Measurements from ENCODE around the gene GARRE1. TPM values are rescaled to one million over a fixed set of nuclear protein-coding genes. Genes with fewer than 3 reads are reported as not detected.
A peak's percentile ranks its signal among the peaks of the same experiment; 100 is the strongest.

GARRE1 gene
- total and polyA plus RNA-seq, 2 experiments from 2014 or later: 7.9 to 28.6 TPM

DNA sequence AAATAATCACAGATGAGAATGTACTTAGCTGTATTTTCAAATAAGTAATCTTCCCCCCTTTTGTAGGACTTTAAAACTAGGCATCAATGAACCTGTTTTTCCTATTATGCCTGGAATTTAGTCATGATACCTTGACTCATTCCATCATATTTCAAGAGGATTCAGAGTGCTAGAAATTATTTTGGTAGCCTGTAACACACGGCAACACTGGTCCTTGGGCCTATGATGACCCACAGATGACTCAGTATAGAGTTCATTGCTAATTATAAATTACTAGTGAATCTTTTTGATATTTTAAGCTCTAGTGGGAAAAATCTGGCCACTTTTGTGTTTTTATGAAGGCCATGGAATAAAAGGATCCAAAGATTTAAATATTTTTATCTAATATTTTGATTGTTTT lies 26.0 kb upstream of the GARRE1 start:
- Histone ChIP-seq H3K36me3 (peaks cover 66% of the 10 kb centered on the region), H3K27me3 (no peaks in the 10 kb centered on the region), H3K27ac (no peak overlapping the region), H3K9me3 (ENCODE audit: low read depth) (no peaks in the 10 kb centered on the region), H3K4me3 (no peak overlapping the region), H3K4me1 (ENCODE audit: low read depth) (no peaks in the 10 kb centered on the region)
- DNase-seq (ENCODE audit: low read depth in 1 of 2, low spot score in 1 of 2): no peak
- no peak for TF ChIP-seq CTCF (IDR thresholded peaks at IDR 0.05; ENCODE audit: low read depth, low read length)

- Histone ChIP-seq H3K4me1 (ENCODE audit: low read depth) (no peaks in the 10 kb centered on the region), H3K27ac (peak overlapping the region; percentile 10), H3K36me3 (peaks cover 62% of the 10 kb centered on the region), H3K4me3 (no peak overlapping the region), H3K27me3 (no peaks in the 10 kb centered on the region), H3K9me3 (ENCODE audit: low read depth) (no peaks in the 10 kb centered on the region)
- no peak for TF ChIP-seq CTCF (IDR thresholded peaks at IDR 0.05; ENCODE audit: low read depth, low read length)
- no peak for DNase-seq (ENCODE audit: low read depth in 1 of 2, low spot score in 1 of 2)
Observed at GRCh38 chr19:34228762-34229161, 25.6 kb upstream of the GARRE1 start.

- no peaks in the 10 kb centered on the region for H3K4me1 ChIP-seq (ENCODE audit: low read depth)
- no peaks in the 10 kb centered on the region for H3K9me3 ChIP-seq (ENCODE audit: low read depth)
- no peak for DNase-seq (ENCODE audit: low read depth in 1 of 2, low spot score in 1 of 2)
- H3K27me3 ChIP-seq: no peaks in the 10 kb centered on the region
- H3K4me3 ChIP-seq: no peak overlapping the region
- no peak for TF ChIP-seq CTCF (IDR thresholded peaks at IDR 0.05; ENCODE audit: low read depth, low read length)
- peaks cover 53% of the 10 kb centered on the region for H3K36me3 ChIP-seq
- H3K27ac ChIP-seq: no peak overlapping the region
Observed at GRCh38 chr19:34229721-34230120, 24.6 kb upstream of the GARRE1 start.

DNA sequence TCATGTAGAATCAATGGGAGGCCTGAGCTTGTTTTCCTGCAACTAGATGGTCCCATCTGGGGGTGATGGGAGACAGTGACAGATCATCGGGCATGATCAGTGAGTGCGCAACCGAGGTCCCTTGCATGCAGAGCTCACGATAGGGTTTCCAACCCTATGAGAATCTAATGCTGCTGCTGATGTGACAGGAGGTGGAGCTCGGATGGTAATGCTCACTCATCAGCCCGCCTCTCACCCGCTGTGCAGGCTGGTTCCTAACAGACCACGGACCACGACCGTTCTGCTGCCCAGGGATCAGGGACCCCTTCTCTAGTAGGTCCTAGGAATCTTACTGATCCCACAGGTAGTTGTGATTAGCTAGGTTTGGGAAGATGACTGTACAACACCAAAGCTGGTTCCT lies 23.5 kb upstream of the GARRE1 start:
- DNase-seq (ENCODE audit: low read depth in 1 of 2, low spot score in 1 of 2): no peak
- H3K36me3 ChIP-seq: peaks cover 42% of the 10 kb centered on the region
- no peak overlapping the region for H3K4me3 ChIP-seq
- TF ChIP-seq CTCF (IDR thresholded peaks at IDR 0.05; ENCODE audit: low read depth, low read length): no peak
- H3K27ac ChIP-seq: no peak overlapping the region
- no peaks in the 10 kb centered on the region for H3K4me1 ChIP-seq (ENCODE audit: low read depth)
- no peaks in the 10 kb centered on the region for H3K9me3 ChIP-seq (ENCODE audit: low read depth)
- H3K27me3 ChIP-seq: no peaks in the 10 kb centered on the region

- TF ChIP-seq CTCF (IDR thresholded peaks at IDR 0.05; ENCODE audit: low read depth, low read length): no peak
- Histone ChIP-seq H3K4me1 (ENCODE audit: low read depth) (no peaks in the 10 kb centered on the region), H3K36me3 (peaks cover 37% of the 10 kb centered on the region), H3K9me3 (ENCODE audit: low read depth) (no peaks in the 10 kb centered on the region), H3K27me3 (no peaks in the 10 kb centered on the region), H3K27ac (no peak overlapping the region), H3K4me3 (no peak overlapping the region)
- no peak for DNase-seq (ENCODE audit: low read depth in 1 of 2, low spot score in 1 of 2)
Observed at GRCh38 chr19:34231439-34231838, 22.9 kb upstream of the GARRE1 start.
